ENCODE data around the gene GNB5. TPM values are rescaled to one million over a fixed set of nuclear protein-coding genes. Genes with fewer than 3 reads are reported as not detected.

The GNB5 gene
- total RNA-seq, 2 experiments from 2014 or later, result 11.8 to 19.6 TPM

DNA sequence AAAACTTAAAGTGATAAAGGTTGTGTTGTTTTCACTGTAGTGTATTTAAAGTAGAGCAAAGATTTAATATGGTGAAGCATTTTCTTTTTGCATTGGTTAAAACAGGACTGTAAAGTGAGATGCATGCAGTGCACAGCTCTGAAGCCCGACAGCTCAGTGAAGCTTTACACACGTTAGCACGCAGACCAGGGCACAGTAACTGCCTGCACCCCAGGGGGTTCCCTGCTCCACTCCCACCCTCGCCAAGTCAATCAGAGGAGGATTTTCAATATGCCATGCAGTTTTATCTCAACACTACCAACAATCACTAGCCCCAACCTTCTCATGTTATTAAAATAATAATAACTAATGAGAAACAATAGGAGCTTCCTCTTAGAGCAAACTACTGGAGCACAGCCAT, 50.5 kb downstream of the GNB5 start:
- Mint-ChIP-seq H3K4me1 (peaks cover 17% of the 10 kb centered on the region), H3K36me3 (ENCODE audit: low read depth) (peaks cover 10% of the 10 kb centered on the region), H3K27ac (no peak overlapping the region), H3K4me3 (no peak overlapping the region), H3K9me3 (ENCODE audit: low read depth) (no peaks in the 10 kb centered on the region), H3K27me3 (no peaks in the 10 kb centered on the region)
- intact Hi-C loops (cut with DNase I, micrococcal nuclease), result loop anchor here (1.0 kb wide), 1 partner anchor 158 kb away; no protein-coding TSS in a partner anchor
- ChIA-PET CTCF (interaction anchor here (0.8 to 2.2 kb wide), 7 partner anchors 11 to 251 kb away, joined by 3 to 10 read pairs (median 4); no protein-coding TSS in a partner anchor), POLR2A (no interaction called here)
- ATAC-seq (no peak), DNase-seq (no peak)

GRCh38 chr15:52139599-52140462, 51.4 kb downstream of the GNB5 start:
- DNase-seq (peak; percentile 86), ATAC-seq (peak; percentile 68)
- Mint-ChIP-seq H3K4me1 (peaks cover 19% of the 10 kb centered on the region), H3K27ac (no peak overlapping the region), H3K4me3 (no peak overlapping the region), H3K27me3 (no peaks in the 10 kb centered on the region), H3K36me3 (ENCODE audit: low read depth) (peaks cover 8% of the 10 kb centered on the region), H3K9me3 (ENCODE audit: low read depth) (no peaks in the 10 kb centered on the region)
- ChIA-PET CTCF (interaction anchor here (0.6 to 2.2 kb wide), 14 partner anchors 10 to 168 kb away, joined by 3 to 10 read pairs (median 4); partner anchors contain the start of gene LEO1), POLR2A (no interaction called here)
- intact Hi-C loops (cut with DNase I, micrococcal nuclease), result loop anchor here (1.0 kb wide), 1 partner anchor 158 kb away; no protein-coding TSS in a partner anchor

DNA sequence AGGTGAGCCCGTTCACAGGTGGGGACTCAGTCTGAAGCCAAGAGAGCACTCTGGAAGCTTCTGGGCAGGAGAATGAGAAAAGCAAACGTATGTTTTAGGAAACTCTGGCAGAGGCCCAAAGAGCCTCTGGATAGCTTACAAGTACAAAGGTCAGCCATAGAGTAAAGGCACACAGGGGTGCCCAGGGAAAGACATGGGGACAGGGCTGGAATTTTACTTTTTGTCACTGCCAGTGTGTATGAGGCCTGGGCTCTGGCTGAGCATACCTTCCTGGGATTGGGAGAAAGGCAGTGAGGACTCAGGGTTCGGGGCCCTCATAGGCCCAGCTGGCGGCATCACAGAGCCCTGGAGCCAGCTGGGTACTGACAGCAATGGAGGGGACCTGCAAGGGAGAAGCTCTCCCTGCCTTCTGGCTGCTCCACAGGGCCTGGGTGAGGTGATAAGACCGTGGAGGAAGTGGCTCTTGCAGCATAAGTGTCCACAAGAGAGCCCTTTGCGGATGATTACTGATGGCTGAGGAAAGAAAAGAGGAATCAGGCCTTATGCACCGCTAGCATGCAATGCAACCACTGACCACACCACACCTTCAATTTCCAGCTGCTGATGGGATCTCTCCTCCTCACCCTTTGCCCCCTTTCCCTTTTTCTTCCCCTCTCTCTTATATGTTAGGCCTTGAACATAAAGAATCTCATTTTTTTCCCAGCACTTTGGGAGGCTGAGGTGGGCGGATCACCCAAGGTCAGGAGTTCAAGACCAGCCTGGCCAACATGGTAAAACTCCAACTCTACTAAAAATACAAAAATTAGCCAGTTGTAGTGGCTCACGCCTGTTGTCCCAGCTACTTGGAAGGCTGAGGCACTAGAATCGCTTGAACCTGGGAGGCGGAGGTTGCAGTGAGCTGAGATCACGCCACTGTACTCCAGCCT, 53.5 kb downstream of the GNB5 start:
- Mint-ChIP-seq H3K36me3 (ENCODE audit: low read depth) (peaks cover 2% of the 10 kb centered on the region), H3K4me1 (peaks cover 19% of the 10 kb centered on the region), H3K9me3 (ENCODE audit: low read depth) (no peaks in the 10 kb centered on the region), H3K27ac (no peak overlapping the region), H3K27me3 (no peaks in the 10 kb centered on the region), H3K4me3 (no peak overlapping the region)
- ChIA-PET CTCF (interaction anchor here (0.6 to 1.9 kb wide), 10 partner anchors 9 to 527 kb away, joined by 3 to 15 read pairs (median 3); no protein-coding TSS in a partner anchor), POLR2A (interaction anchor here (0.6 kb wide), 1 partner anchor 906 kb away, joined by 3 read pairs; no protein-coding TSS in a partner anchor)
- intact Hi-C loops (cut with DNase I, micrococcal nuclease), result no loop called here
- DNase-seq (no peak), ATAC-seq (no peak)

DNA sequence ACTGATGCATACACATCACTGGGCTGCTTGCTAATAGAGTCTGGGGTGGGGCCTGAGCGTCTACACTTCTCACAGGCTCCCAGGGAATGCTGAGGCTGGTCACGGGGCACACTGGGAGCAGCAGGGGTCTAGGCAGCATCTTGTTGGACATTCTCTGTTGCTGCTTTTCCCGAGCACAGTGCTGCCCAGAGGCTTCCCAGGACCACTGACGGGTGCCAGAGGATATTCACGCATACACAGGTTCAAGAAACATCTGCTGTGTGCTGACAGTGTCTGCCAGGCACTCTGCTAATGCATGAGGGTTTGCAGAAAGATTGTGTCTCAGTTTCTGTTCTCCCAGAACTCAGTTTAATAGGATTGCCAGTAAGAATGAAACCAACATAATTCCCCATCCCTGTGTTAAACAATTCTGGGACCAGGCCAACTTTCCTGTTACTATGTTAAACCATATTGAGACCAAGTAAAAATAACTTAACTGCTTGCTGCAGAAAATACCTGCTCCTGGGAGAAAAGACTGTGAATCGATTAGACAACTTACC, 54.7 kb downstream of the GNB5 start:
- Mint-ChIP-seq H3K9me3 (ENCODE audit: low read depth) (no peaks in the 10 kb centered on the region), H3K27me3 (no peaks in the 10 kb centered on the region)
- CTCF ChIA-PET, result interaction anchor here (1.0 to 1.7 kb wide), 2 partner anchors 75 to 92 kb away, joined by 4 to 15 read pairs; no protein-coding TSS in a partner anchor

DNA sequence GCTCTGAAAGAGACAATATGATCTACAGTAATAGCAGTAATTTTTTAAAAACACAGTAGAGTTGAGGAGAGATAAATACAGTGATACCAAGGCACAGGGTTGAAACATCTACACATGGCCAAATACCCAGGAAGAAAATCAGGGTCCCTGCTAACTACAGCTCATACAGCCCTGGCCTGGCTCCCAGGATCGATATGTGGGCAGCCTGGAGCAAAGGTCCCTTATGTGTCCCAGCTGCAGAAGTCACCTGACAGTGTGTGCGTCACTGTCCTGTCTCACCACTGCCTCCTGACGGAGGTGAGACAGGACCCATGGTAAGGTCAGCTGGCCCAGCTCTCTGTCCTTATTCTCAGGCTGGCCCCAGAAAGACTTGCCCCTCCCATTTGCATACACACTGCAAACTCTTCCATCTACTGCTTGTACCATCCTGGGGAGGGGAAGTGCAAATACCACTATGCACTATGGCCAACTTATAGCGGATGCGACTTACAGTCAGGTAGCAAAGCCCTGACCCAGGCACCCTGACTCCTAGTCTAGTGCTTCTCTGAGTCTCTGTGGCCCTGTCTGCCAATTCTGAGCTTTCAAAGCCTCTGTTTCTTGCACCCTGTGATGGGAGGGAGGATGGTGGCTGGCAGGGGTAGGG, 56.6 kb downstream of the GNB5 start:
- ChIA-PET POLR2A (interaction anchor here (0.6 kb wide), 1 partner anchor 8 kb away, joined by 3 read pairs; no protein-coding TSS in a partner anchor), CTCF (interaction anchor here (0.7 kb wide), 1 partner anchor 25 kb away, joined by 3 read pairs; no protein-coding TSS in a partner anchor)
- intact Hi-C loops (cut with DNase I, micrococcal nuclease), result no loop called here
- ATAC-seq (no peak), DNase-seq (no peak)
- no peak overlapping the region for H3K4me3 Mint-ChIP-seq
- H3K36me3 Mint-ChIP-seq (ENCODE audit: low read depth), result peaks cover 4% of the 10 kb centered on the region
- peaks cover 19% of the 10 kb centered on the region for H3K4me1 Mint-ChIP-seq
- H3K27ac Mint-ChIP-seq, result no peak overlapping the region
- H3K27me3 Mint-ChIP-seq, result no peaks in the 10 kb centered on the region
- H3K9me3 Mint-ChIP-seq (ENCODE audit: low read depth), result no peaks in the 10 kb centered on the region

More for the DNA sequence above, 54.7 kb downstream of the GNB5 start:
- H3K27ac Mint-ChIP-seq, result no peak overlapping the region
- H3K4me3 Mint-ChIP-seq, result no peak overlapping the region
- POLR2A ChIA-PET, result no interaction called here
- DNase-seq, result no peak
- ATAC-seq, result no peak
- H3K36me3 Mint-ChIP-seq (ENCODE audit: low read depth), result peaks cover 4% of the 10 kb centered on the region
- intact Hi-C loops (cut with DNase I, micrococcal nuclease), result no loop called here
- H3K4me1 Mint-ChIP-seq, result peaks cover 19% of the 10 kb centered on the region

DNA sequence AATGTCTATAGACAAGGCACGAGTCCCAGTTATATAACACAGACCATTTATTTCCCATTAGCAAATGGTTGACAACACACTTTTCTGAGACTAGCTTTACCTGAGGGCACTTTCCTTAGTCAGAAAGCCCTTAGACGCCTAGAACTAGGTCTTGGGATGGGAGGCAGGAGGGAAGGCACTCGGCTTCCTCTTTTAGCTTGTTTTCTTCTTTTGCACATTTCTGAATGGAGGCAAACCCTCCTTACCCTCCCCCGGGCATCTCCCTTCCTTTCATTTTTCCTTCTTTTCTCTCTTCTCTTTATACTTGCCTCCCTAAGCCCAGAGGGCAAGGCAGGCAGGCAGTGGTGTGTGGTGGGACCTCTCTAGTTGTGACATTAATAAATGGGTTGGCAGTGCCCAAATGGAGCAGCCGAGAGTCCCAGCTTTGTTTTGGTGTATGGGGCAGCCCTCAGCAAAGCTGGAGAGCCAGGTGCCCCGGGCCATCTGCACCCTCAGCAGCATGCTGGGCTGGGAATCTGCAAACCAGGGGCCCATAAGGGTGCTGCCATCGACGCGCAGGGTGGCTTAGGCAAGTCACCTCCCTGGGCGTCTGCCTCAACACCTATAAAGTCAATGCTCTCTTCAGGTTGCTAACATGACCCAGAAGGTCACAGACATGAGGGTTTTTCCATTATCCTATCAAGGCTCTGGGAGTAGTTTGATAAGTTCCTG, 57.5 kb downstream of the GNB5 start:
- Mint-ChIP-seq H3K9me3 (ENCODE audit: low read depth) (no peaks in the 10 kb centered on the region), H3K4me1 (peaks cover 19% of the 10 kb centered on the region), H3K4me3 (no peak overlapping the region), H3K27ac (no peak overlapping the region), H3K27me3 (no peaks in the 10 kb centered on the region), H3K36me3 (ENCODE audit: low read depth) (peaks cover 3% of the 10 kb centered on the region)
- DNase-seq, result no peak
- intact Hi-C loops (cut with DNase I, micrococcal nuclease), result no loop called here
- POLR2A ChIA-PET, result interaction anchor here (0.6 kb wide), 1 partner anchor 10 kb away, joined by 3 read pairs; no protein-coding TSS in a partner anchor
- ATAC-seq, result no peak
- CTCF ChIA-PET, result interaction anchor here (0.6 to 1.4 kb wide), 3 partner anchors 9 to 249 kb away, joined by 3 to 7 read pairs (median 3); no protein-coding TSS in a partner anchor

DNA sequence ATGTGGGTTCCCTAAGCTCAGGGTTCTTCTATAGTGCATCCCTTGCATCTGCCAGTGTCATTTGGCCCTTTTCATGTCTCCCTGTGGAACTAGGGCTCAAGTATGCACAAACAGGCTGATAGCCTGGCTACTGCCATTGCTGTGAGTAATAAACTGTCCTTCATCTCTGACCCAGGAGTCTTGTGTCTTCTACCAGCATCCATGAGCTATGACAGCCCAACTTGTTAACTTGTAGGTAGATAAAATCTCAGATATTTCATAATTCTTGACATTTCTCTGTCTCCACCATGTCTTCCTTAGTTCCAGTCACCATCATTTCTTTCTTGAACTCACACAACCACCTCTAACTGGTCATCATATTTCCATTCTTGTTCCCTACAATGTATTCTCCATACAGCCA, 59.1 kb downstream of the GNB5 start:
- ChIA-PET POLR2A (no interaction called here), CTCF (no interaction called here)
- Mint-ChIP-seq H3K36me3 (ENCODE audit: low read depth) (peaks cover 3% of the 10 kb centered on the region), H3K9me3 (ENCODE audit: low read depth) (no peaks in the 10 kb centered on the region), H3K4me3 (no peak overlapping the region), H3K27me3 (no peaks in the 10 kb centered on the region), H3K4me1 (peaks cover 16% of the 10 kb centered on the region), H3K27ac (no peak overlapping the region)
- intact Hi-C loops (cut with DNase I, micrococcal nuclease), result no loop called here
- DNase-seq (no peak), ATAC-seq (no peak)

- intact Hi-C loops (cut with DNase I, micrococcal nuclease), result no loop called here
- DNase-seq (no peak), ATAC-seq (no peak)
- POLR2A ChIA-PET, result no interaction called here
- H3K27ac Mint-ChIP-seq, result no peak overlapping the region
- peaks cover 3% of the 10 kb centered on the region for H3K36me3 Mint-ChIP-seq (ENCODE audit: low read depth)
- no peaks in the 10 kb centered on the region for H3K9me3 Mint-ChIP-seq (ENCODE audit: low read depth)
- H3K4me3 Mint-ChIP-seq, result no peak overlapping the region
- peaks cover 6% of the 10 kb centered on the region for H3K4me1 Mint-ChIP-seq
- no peaks in the 10 kb centered on the region for H3K27me3 Mint-ChIP-seq
- CTCF ChIA-PET, result interaction anchor here (1.0 to 1.5 kb wide), 2 partner anchors 9 to 12 kb away, joined by 3 to 6 read pairs; no protein-coding TSS in a partner anchor
These were observed 62.6 kb downstream of the GNB5 start for GRCh38 chr15:52128568-52128967.

DNA sequence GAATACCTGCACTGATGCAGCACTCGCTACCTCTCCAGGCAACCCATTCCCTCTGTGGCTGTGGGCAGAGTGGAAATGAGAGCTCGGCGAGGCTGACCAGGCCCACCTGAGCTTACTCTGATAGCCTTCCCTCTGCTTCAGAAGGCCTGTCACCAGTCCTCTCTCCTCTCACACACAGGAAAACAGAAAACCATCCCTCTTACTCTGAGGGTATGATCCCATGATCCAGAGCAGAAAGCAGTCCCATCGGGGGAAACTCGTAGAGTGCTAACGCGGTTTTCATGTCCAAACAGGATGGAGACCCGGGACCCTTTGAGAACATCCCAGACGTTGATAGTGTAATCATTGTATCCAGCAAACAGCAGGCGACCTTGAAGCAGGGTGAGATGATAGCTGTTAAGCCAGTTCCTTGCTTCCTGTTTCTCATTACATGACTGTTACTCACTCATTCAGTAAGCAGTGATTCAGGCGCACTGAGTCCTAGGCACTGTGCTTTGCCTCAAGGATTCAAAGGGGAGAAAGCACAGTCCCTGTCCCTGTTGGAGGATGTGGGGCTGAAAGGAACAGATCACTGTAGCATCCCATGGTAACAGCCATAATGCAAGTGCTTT, 66.8 kb downstream of the GNB5 start:
- H3K27me3 Mint-ChIP-seq, result no peaks in the 10 kb centered on the region
- DNase-seq, result peak; percentile 25
- POLR2A ChIA-PET, result no interaction called here
- intact Hi-C loops (cut with DNase I, micrococcal nuclease), result no loop called here
- peak overlapping the region; percentile 30 for H3K27ac Mint-ChIP-seq
- CTCF ChIA-PET, result interaction anchor here (1.0 kb wide), 1 partner anchor 20 kb away, joined by 3 read pairs; no protein-coding TSS in a partner anchor
- no peaks in the 10 kb centered on the region for H3K36me3 Mint-ChIP-seq (ENCODE audit: low read depth)
- no peaks in the 10 kb centered on the region for H3K9me3 Mint-ChIP-seq (ENCODE audit: low read depth)
- H3K4me1 Mint-ChIP-seq, result peaks cover 6% of the 10 kb centered on the region
- H3K4me3 Mint-ChIP-seq, result no peak overlapping the region
- peak; percentile 98 for ATAC-seq

DNA sequence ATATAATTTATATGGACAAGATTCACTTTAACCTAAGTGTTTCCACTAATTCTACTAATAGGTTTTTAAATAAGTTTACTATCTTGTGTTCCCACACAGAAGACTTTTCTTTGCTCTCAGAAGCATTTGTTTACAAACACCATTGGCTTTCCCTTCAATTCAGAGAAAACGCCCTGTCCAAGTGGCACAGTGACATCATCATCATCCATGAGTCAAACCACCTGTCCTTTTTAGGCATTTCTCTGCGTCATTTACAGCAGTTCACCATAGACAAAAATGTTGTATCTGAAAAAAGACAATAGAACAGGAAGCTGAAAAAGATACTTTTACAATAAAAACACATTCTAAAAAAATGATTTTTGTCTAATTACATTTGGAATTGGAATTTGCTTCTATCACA, 69.3 kb downstream of the GNB5 start:
- no peaks in the 10 kb centered on the region for H3K9me3 Mint-ChIP-seq (ENCODE audit: low read depth)
- no peaks in the 10 kb centered on the region for H3K36me3 Mint-ChIP-seq (ENCODE audit: low read depth)
- H3K27ac Mint-ChIP-seq, result no peak overlapping the region
- intact Hi-C loops (cut with DNase I, micrococcal nuclease), result no loop called here
- no peak for ATAC-seq
- H3K4me1 Mint-ChIP-seq, result peaks cover 6% of the 10 kb centered on the region
- H3K4me3 Mint-ChIP-seq, result no peak overlapping the region
- ChIA-PET POLR2A (no interaction called here), CTCF (interaction anchor here (0.8 kb wide), 1 partner anchor 18 kb away, joined by 3 read pairs; no protein-coding TSS in a partner anchor)
- no peaks in the 10 kb centered on the region for H3K27me3 Mint-ChIP-seq
- DNase-seq, result no peak

Measured in activated CD4-positive, alpha-beta T cell treated with anti-CD3 and anti-CD28 coated beads for 36 hours (primary cell).